22Rv1 (cell line): ENCODE data around the gene CLSTN2.

Source experiments
- H3K27ac ChIP-seq: fragments of 450-650 bp; 2 replicates; pipeline ENCODE4 v1.5.1; 2017
- CTCF ChIP-seq: fragments of 450-650 bp; IDR thresholded peaks from 2 replicates; pipeline ENCODE4 v1.5.1; 2017; ENCODE audit warnings: mild to moderate bottlenecking
- ZFX ChIP-seq: fragments of 450-650 bp; IDR thresholded peaks from 2 replicates; pipeline ENCODE4 v1.6.1; 2017; ENCODE audit warnings: antibody characterized with exemption, borderline replicate concordance

CLSTN2 gene

GRCh38 chr3:140472306-140473020 is 537.5 kb downstream of the CLSTN2 start:
- no peak overlapping the region for H3K27ac ChIP-seq
- no peak for TF ChIP-seq CTCF

- H3K27ac ChIP-seq, result no peak overlapping the region
- TF ChIP-seq ZFX, result no peak
- TF ChIP-seq CTCF, result no peak
Measured at GRCh38 chr3:140487566-140487965, 552.6 kb downstream of the CLSTN2 start.

- TF ChIP-seq ZFX, result no peak
- TF ChIP-seq CTCF, result no peak
- H3K27ac ChIP-seq, result no peak overlapping the region
Measured at GRCh38 chr3:140493271-140493670, 558.3 kb downstream of the CLSTN2 start.

GRCh38 chr3:140494970-140495369 is 560.0 kb downstream of the CLSTN2 start:
- TF ChIP-seq ZFX, result no peak
- no peak for TF ChIP-seq CTCF

GRCh38 chr3:140497331-140497730 is 562.3 kb downstream of the CLSTN2 start:
- H3K27ac ChIP-seq, result no peak overlapping the region
- TF ChIP-seq CTCF, result no peak
- no peak for TF ChIP-seq ZFX

More at GRCh38 chr3:140494970-140495369, 560.0 kb downstream of the CLSTN2 start:
- no peak overlapping the region for H3K27ac ChIP-seq

- no peak overlapping the region for H3K27ac ChIP-seq
- TF ChIP-seq ZFX (no peak), CTCF (peak; percentile 28)
Measured at GRCh38 chr3:140499114-140499757, 564.3 kb downstream of the CLSTN2 start.

- H3K27ac ChIP-seq, result no peak overlapping the region
- no peak for TF ChIP-seq CTCF
- TF ChIP-seq ZFX, result no peak
Measured at GRCh38 chr3:140500473-140500872, 565.5 kb downstream of the CLSTN2 start.
